KMS-11 (cell line): ENCODE results near the gene RFXAP.

Experiments
- H2AFZ ChIP-seq: fragments of 200-600 bp; sonication (generic); 2 replicates; pipeline ENCODE4 v1.6.1; 2016; ENCODE audit warnings: antibody characterized with exemption, mixed run types, low read depth
- H3K27ac ChIP-seq: fragments of 200-600 bp; sonication (generic); 2 replicates; pipeline ENCODE4 v1.6.1; 2016; ENCODE audit warnings: mild to moderate bottlenecking, mixed run types
- H3K27me3 ChIP-seq: fragments of 200-600 bp; sonication (generic); 2 replicates; pipeline ENCODE4 v1.6.1; 2017; ENCODE audit warnings: mild to moderate bottlenecking, low read depth, mixed run types, moderate library complexity; ENCODE audit not compliant: insufficient read depth
- H3K36me3 ChIP-seq: fragments of 200-600 bp; sonication (generic); 2 replicates; pipeline ENCODE4 v1.6.1; 2017; ENCODE audit warnings: mild to moderate bottlenecking, mixed run types; ENCODE audit not compliant: insufficient read depth
- H3K4me1 ChIP-seq: fragments of 200-600 bp; sonication (generic); 2 replicates; pipeline ENCODE4 v1.6.1; 2016; ENCODE audit warnings: mild to moderate bottlenecking, low read depth, mixed run types; ENCODE audit not compliant: poor library complexity, severe bottlenecking
- H3K4me2 ChIP-seq: fragments of 200-600 bp; sonication (generic); 2 replicates; pipeline ENCODE4 v1.7.0; 2016; ENCODE audit warnings: mild to moderate bottlenecking, mixed run types
- H3K4me3 ChIP-seq: fragments of 200-600 bp; sonication (generic); IDR thresholded peaks from 2 replicates; pipeline ENCODE4 v1.6.1; 2017; ENCODE audit warnings: low read depth, low read length, mixed read lengths; ENCODE audit not compliant: insufficient read depth
- H3K79me2 ChIP-seq: fragments of 200-600 bp; sonication (generic); 2 replicates; pipeline ENCODE4 v1.6.1; 2016; ENCODE audit warnings: low read depth, mixed run types; ENCODE audit not compliant: insufficient read depth
- H3K9ac ChIP-seq: fragments of 200-600 bp; sonication (generic); 2 replicates; pipeline ENCODE4 v1.6.1; 2016; ENCODE audit warnings: mild to moderate bottlenecking, mixed run types
- H4K20me1 ChIP-seq: fragments of 200-600 bp; sonication (generic); 2 replicates; pipeline ENCODE4 v1.6.1; 2016; ENCODE audit warnings: mild to moderate bottlenecking, mixed run types; ENCODE audit not compliant: insufficient read depth
- TF ChIP-seq, protein P1 (sequence below): fragments of 200-600 bp; sonication (generic); conservative IDR thresholded peaks from 2 replicates; pipeline ENCODE4 v1.6.1; 2017; ENCODE audit warnings: low read depth, mild to moderate bottlenecking, antibody characterized with exemption, low read length, moderate library complexity, mixed read lengths

Gene RFXAP

DNA sequence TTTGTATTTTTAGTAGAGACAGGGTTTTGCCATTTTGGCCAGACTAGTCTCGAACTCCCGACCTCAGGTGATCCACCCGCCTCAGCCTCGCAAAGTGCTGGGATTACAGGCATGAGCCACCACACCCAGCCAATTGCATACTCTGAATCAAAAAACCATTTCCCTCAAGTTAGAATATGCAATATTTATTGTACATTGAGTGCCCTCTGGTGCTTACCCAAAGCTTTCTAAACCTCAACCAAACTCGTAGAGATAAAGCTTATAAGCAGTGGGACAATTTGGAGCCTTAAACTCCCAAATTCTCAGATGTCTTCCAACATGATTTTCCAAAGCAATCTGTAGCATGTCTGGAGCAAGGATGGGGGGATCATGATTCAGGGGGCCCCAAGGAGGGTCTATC lies 22.4 kb downstream of the RFXAP start:
- no peak overlapping the region for H3K4me2 ChIP-seq
- TF ChIP-seq, protein P1, sequence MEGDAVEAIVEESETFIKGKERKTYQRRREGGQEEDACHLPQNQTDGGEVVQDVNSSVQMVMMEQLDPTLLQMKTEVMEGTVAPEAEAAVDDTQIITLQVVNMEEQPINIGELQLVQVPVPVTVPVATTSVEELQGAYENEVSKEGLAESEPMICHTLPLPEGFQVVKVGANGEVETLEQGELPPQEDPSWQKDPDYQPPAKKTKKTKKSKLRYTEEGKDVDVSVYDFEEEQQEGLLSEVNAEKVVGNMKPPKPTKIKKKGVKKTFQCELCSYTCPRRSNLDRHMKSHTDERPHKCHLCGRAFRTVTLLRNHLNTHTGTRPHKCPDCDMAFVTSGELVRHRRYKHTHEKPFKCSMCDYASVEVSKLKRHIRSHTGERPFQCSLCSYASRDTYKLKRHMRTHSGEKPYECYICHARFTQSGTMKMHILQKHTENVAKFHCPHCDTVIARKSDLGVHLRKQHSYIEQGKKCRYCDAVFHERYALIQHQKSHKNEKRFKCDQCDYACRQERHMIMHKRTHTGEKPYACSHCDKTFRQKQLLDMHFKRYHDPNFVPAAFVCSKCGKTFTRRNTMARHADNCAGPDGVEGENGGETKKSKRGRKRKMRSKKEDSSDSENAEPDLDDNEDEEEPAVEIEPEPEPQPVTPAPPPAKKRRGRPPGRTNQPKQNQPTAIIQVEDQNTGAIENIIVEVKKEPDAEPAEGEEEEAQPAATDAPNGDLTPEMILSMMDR: no peak
- no peak overlapping the region for H2AFZ ChIP-seq
- H4K20me1 ChIP-seq: no peaks in the 10 kb centered on the region
- no peaks in the 10 kb centered on the region for H3K27me3 ChIP-seq
- no peak overlapping the region for H3K4me3 ChIP-seq
- H3K36me3 ChIP-seq: no peaks in the 10 kb centered on the region
- no peak overlapping the region for H3K9ac ChIP-seq
- H3K27ac ChIP-seq: no peak overlapping the region
- peaks cover under 1% of the 10 kb centered on the region for H3K4me1 ChIP-seq
- no peaks in the 10 kb centered on the region for H3K79me2 ChIP-seq

DNA sequence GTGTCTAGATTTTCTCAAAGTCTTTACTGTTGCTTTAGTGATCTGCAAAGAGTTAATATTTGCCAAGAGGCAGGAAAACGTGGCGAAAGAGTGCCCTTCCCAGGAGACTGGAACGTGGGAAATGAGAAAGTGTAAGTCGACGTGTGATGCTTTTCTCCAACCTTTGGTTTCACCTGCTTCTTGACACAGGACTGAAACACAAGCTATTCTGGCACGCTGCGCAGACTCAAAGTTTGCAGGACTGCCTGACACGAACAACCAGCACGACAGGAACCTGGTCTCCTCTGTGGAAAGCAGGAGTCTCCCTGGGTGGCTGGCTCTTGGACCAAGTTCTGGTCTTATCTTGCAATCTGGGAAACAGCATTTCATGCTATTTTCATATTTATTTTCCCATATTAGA lies 28.6 kb downstream of the RFXAP start:
- Histone ChIP-seq H3K27ac (peak overlapping the region; percentile 60), H3K36me3 (no peaks in the 10 kb centered on the region), H3K4me1 (peaks cover 29% of the 10 kb centered on the region), H4K20me1 (no peaks in the 10 kb centered on the region), H2AFZ (no peak overlapping the region), H3K4me2 (peak overlapping the region; percentile 33; the same call in 1 of the 2 replicates), H3K27me3 (no peaks in the 10 kb centered on the region), H3K79me2 (no peaks in the 10 kb centered on the region), H3K9ac (no peak overlapping the region), H3K4me3 (no peak overlapping the region)
- TF ChIP-seq, protein P1: no peak

DNA sequence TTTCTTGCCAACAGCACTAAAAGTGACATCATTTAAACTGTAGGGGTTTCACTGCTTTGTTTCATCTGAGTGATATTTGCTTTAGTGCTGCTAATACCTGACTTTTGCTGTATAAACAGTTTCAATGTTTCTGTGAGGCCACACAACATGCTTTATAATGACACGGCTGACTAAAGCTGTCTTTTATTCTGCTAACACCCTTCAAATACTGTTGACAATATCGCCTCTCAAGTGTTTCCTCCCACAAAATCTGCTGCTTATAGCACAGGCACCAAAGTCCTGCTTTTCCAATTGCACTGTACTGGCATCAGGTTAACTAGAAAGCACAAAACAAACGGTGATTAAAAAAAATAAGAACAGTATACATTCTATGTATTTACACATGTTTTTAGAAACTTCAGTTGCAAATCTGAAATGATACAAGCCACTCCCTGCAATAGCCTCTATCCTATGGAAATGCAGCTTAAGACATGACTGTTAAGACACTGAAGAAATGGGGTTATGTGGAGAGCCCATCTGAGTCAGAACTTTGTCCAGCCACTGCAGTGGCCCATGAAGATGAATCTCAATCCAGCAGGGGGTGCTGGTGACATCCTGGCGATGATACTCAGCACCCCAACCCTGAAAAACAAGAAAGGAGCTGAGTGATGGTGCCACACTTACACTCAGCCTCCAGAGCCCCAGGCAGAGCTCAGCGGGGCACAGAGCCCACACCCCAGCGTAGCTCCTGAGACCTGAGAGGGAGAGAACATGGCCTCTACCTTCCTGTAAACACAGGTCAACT lies 29.4 kb downstream of the RFXAP start:
- H3K4me1 ChIP-seq: peaks cover 29% of the 10 kb centered on the region
- H3K27ac ChIP-seq: peak overlapping the region; percentile 60
- no peaks in the 10 kb centered on the region for H4K20me1 ChIP-seq
- H3K9ac ChIP-seq: no peak overlapping the region
- no peaks in the 10 kb centered on the region for H3K36me3 ChIP-seq
- H3K79me2 ChIP-seq: no peaks in the 10 kb centered on the region
- H3K4me3 ChIP-seq: no peak overlapping the region
- H3K4me2 ChIP-seq: peak overlapping the region; percentile 33; the same call in 1 of the 2 replicates
- TF ChIP-seq, protein P1: peak; percentile 36; the same call in 1 of the 2 replicates
- peak overlapping the region; percentile 14; the same call in 1 of the 2 replicates for H2AFZ ChIP-seq
- H3K27me3 ChIP-seq: no peaks in the 10 kb centered on the region

DNA sequence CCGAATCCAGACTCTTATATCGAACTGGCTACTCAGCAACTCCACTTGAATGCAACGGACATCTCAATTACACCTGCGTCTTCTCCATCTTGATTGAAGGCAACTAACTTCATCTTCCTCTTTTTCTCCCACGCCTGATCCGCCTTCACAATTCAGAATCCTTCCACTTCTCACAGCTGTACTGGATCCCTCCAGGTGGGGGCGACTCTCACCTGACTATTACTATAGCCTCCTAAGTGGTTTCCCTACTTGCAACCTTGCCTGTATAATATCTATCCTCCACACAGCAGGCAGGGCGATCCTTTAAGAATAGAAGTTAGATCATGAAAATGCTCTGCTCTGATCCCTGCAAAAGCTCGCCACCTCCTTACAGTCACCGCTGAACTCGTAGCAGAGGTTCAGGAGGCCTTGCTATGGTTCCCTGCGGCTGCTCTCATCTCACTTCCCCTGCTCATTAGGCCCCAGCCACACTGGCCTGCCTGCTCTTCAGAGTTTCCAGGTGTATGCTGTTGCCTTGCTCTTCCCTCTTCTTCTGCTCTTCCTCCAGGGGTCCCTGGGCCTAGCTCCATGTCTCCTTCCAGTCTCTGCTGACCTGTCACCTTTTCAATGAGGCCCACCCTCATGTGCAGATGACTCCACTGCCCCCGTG lies 31.9 kb downstream of the RFXAP start:
- H3K4me2 ChIP-seq: no peak overlapping the region
- H3K9ac ChIP-seq: no peak overlapping the region
- H3K27ac ChIP-seq: no peak overlapping the region
- no peaks in the 10 kb centered on the region for H3K79me2 ChIP-seq
- TF ChIP-seq, protein P1: 0 out of 2 replicates have a peak, but pooled peaks have one; percentile 18
- H3K4me1 ChIP-seq: peaks cover 29% of the 10 kb centered on the region
- H3K27me3 ChIP-seq: no peaks in the 10 kb centered on the region
- no peak overlapping the region for H2AFZ ChIP-seq
- H3K36me3 ChIP-seq: no peaks in the 10 kb centered on the region
- no peaks in the 10 kb centered on the region for H4K20me1 ChIP-seq
- no peak overlapping the region for H3K4me3 ChIP-seq
